ENCODE results near the gene FBXO11.

GRCh38 chr2:47796090-47796697, 110.1 kb downstream of the FBXO11 start:
- TF ChIP-seq CTCF (IDR thresholded peaks at IDR 0.05): no peak
- no peak for TF ChIP-seq POLR2A (IDR thresholded peaks at IDR 0.05)
